ENCODE measurements around the gene STK32B. TPM values are rescaled to one million over a fixed set of nuclear protein-coding genes. Genes with fewer than 3 reads are reported as not detected.
A peak's percentile ranks its signal among the peaks of the same experiment; 100 is the strongest.

The STK32B gene
- total and polyA plus RNA-seq, 9 of the 15 experiments (the other 6 are each of a cell fraction or from before 2014, with no cell fraction given): 0.03 to 0.20 (median 0.07) TPM; not detected in 2

- intact Hi-C loops (cut with micrococcal nuclease) (loop anchor here (1.0 to 2.0 kb wide), 2 partner anchors 92 to 147 kb away; partner anchors contain the start of gene STK32B), in situ Hi-C loops (cut with MboI) (loop anchor here (5.0 kb wide), 1 partner anchor 145 kb away; no protein-coding TSS in a partner anchor)
- H4K20me1 ChIP-seq (replicated peaks; ENCODE audit: control insufficient read depth, insufficient read depth, low read length): no peaks in the 10 kb centered on the region
- H3K27ac ChIP-seq (ENCODE audit: extremely low read depth, low read depth, low read length): no peak overlapping the region
- POLR2A ChIA-PET: no interaction called here
- H3K36me3 ChIP-seq (ENCODE audit: control insufficient read depth, insufficient read depth, low read length): no peaks in the 10 kb centered on the region
- no peak overlapping the region for H3K9ac ChIP-seq (ENCODE audit: insufficient read depth in 1 of 2, low read depth in 2 of 2, low read length in 2 of 2)
- H3K9me3 ChIP-seq (replicated peaks; ENCODE audit: control insufficient read depth, insufficient read depth, low read depth, low read length): no peaks in the 10 kb centered on the region
- ATAC-seq (peak; percentile 70), DNase-seq (ENCODE audit: extremely low read depth in 1 of 4, low spot score in 3 of 4) (peak; percentile 26 to 51 (median 36)), FAIRE-seq (peak; percentile 84)
- CTCF ChIA-PET (ENCODE audit: low intra/inter-chr PET ratio): interaction anchor here (1.1 kb wide), 2 partner anchors 93 to 124 kb away, joined by 3 read pairs; no protein-coding TSS in a partner anchor
- H2AFZ ChIP-seq (ENCODE audit: low read depth, low read length): no peak overlapping the region
- WGBS (ENCODE audit: insufficient coverage, low coverage, missing lambda C conversion rate): 4% methylated on average over 3 of the region's 3 CpGs
- H3K27me3 ChIP-seq (ENCODE audit: control insufficient read depth in 2 of 2, insufficient read depth in 2 of 2, low read length in 2 of 2): peaks cover 0 to 10% of the 10 kb centered on the region in 2 experiments; a peak in 2 of 5 replicates
- peaks cover 3 to 13% of the 10 kb centered on the region in 2 experiments; a peak in 2 of 5 replicates for H3K4me1 ChIP-seq (replicated peaks in 1 of 2; ENCODE audit: control insufficient read depth in 2 of 2, insufficient read depth in 2 of 2, low read length in 2 of 2)
- no peak overlapping the region for H3K4me3 ChIP-seq
- no TSS peak for BruUV-seq (replicated peaks)
- H3K79me2 ChIP-seq (ENCODE audit: control insufficient read depth, insufficient read depth, low read length): no peaks in the 10 kb centered on the region
- no peaks in the 10 kb centered on the region for H3K9me1 ChIP-seq (ENCODE audit: control insufficient read depth, insufficient read depth, low read length)
- H3K4me2 ChIP-seq (ENCODE audit: insufficient read depth, low read length): no peak overlapping the region
- no peak for TF ChIP-seq TRIM24 (IDR thresholded peaks at IDR 0.05)
- TF ChIP-seq EWSR1 (IDR thresholded peaks at IDR 0.05; ENCODE audit: borderline replicate concordance, low read depth, partially characterized antibody): no peak
- TF ChIP-seq CHD1 (IDR thresholded peaks at IDR 0.05; ENCODE audit: low read length): no peak
- no peak for TF ChIP-seq ZNF766 (CRISPR knock-in tag; conservative IDR thresholded peaks at IDR 0.05)
- TF ChIP-seq FUS (optimal IDR thresholded peaks at IDR 0.05; ENCODE audit: low read depth, low read length): no peak
- TF ChIP-seq MTF1 (CRISPR knock-in tag; IDR thresholded peaks at IDR 0.05; ENCODE audit: borderline replicate concordance): no peak
- no peak for TF ChIP-seq HINFP (tag; conservative IDR thresholded peaks at IDR 0.05; ENCODE audit: low read depth)
- TF ChIP-seq ZNF778 (CRISPR knock-in tag; IDR thresholded peaks at IDR 0.05): no peak
- TF ChIP-seq CTCF (IDR thresholded peaks at IDR 0.05 in 2 of 3, conservative IDR thresholded peaks at IDR 0.05 in 1 of 3; ENCODE audit: insufficient read depth in 2 of 3, low read depth in 1 of 3, low read length in 3 of 3): peak; percentile 51 to 70 (median 58); a peak in 5 of 6 replicates
- TF ChIP-seq ZNF224 (CRISPR knock-in tag; IDR thresholded peaks at IDR 0.05): no peak
Observed at GRCh38 chr4:5142726-5143125, 91.4 kb downstream of the STK32B start.
